K562 (cell line): ENCODE measurements around the gene EFNA2.

Source experiments
- ATF3 ChIP-seq, 2 experiments: fragments of 450-650 bp in 1 of 2; sonication (generic) in 1 of 2; formaldehyde crosslinking in 1 of 2; IDR thresholded peaks in 1 of 2; conservative IDR thresholded peaks in 1 of 2; 2 replicates each; pipeline versions ENCODE4 v1.6.1 to v1.8.1; 2016 to 2023; ENCODE audit warnings: mild to moderate bottlenecking in 2 of 2, moderate library complexity in 2 of 2, inconsistent platforms in 1 of 2, missing genetic modification reagents in 1 of 2
- CTCF ChIP-seq, 3 experiments: IDR thresholded peaks in 2 of 3; conservative IDR thresholded peaks in 1 of 3; 2 replicates each; pipeline ENCODE4 v1.5.1; 2011 to 2012; ENCODE audit warnings: low read length in 3 of 3, mild to moderate bottlenecking in 3 of 3, control low read depth in 2 of 3, improper control_type of control experiment in 1 of 3, inconsistent platforms in 1 of 3, low read depth in 1 of 3, mixed read lengths in 1 of 3, moderate library complexity in 1 of 3; ENCODE audit not compliant: insufficient read depth in 2 of 3
- EP300 ChIP-seq: IDR thresholded peaks from 2 replicates; pipeline ENCODE4 v1.6.1; 2012; ENCODE audit warnings: low read length, improper control_type of control experiment
- GATA2 ChIP-seq: sonication (generic); formaldehyde crosslinking; IDR thresholded peaks from 2 replicates; pipeline ENCODE4 v1.4.0; 2020; ENCODE audit warnings: mild to moderate bottlenecking, missing genetic modification reagents
- GTF2E2 ChIP-seq: fragments of 200-800 bp; sonication (Bioruptor generic); IDR thresholded peaks from 2 replicates; pipeline ENCODE4 v1.6.1; 2016; ENCODE audit warnings: missing genetic modification characterization, missing compliant biosample characterization
- GTF2F1 ChIP-seq: IDR thresholded peaks from 2 replicates; pipeline ENCODE4 v1.6.1; 2011; ENCODE audit warnings: low read depth, low read length, improper control_type of control experiment
- SP1 ChIP-seq: sonication (generic); formaldehyde crosslinking; IDR thresholded peaks from 2 replicates; pipeline ENCODE4 v1.8.1; 2022; ENCODE audit warnings: mild to moderate bottlenecking, missing genetic modification reagents
- ZNF212 ChIP-seq: fragments of 450-650 bp; formaldehyde crosslinking; IDR thresholded peaks from 2 replicates; pipeline ENCODE4 v1.4.0; 2020; ENCODE audit warnings: mild to moderate bottlenecking

GRCh38 chr19:1316466-1316865 lies 30.8 kb downstream of the EFNA2 start:
- no peak for TF ChIP-seq CTCF (IDR thresholded peaks at IDR 0.05 in 2 of 3, conservative IDR thresholded peaks at IDR 0.05 in 1 of 3; ENCODE audit: insufficient read depth in 2 of 3, low read depth in 1 of 3, low read length in 3 of 3)
- TF ChIP-seq ATF3 (IDR thresholded peaks at IDR 0.05) = no peak
- TF ChIP-seq ATF3 (CRISPR knock-in tag; conservative IDR thresholded peaks at IDR 0.05) = no peak
- no peak for TF ChIP-seq GATA2 (CRISPR knock-in tag)
- no peak for TF ChIP-seq GTF2F1
- TF ChIP-seq GTF2E2 (tag) = no peak
- TF ChIP-seq SP1 (CRISPR knock-in tag) = no peak
- no peak for TF ChIP-seq ZNF212 (CRISPR knock-in tag)
- no peak for TF ChIP-seq EP300
